Skeletal muscle satellite cell (primary cell): ENCODE data around the gene ACTR5. TPM values are rescaled to one million over a fixed set of nuclear protein-coding genes. Genes with fewer than 3 reads are reported as not detected.

Experiments used
- H3K27me3 ChIP-seq: 2 replicates; pipeline ENCODE4 v1.7.0; 2013; ENCODE audit warnings: low read length; ENCODE audit not compliant: control insufficient read depth, insufficient read depth
- H3K36me3 ChIP-seq: 2 replicates; pipeline ENCODE4 v1.7.0; 2013; ENCODE audit warnings: mild to moderate bottlenecking, control low read depth, low read length; ENCODE audit not compliant: insufficient read depth
- H3K4me1 ChIP-seq: 2 replicates; pipeline ENCODE4 v1.7.0; 2013; ENCODE audit warnings: low read length; ENCODE audit not compliant: control insufficient read depth, insufficient read depth
- H3K4me2 ChIP-seq: 2 replicates; pipeline ENCODE4 v1.7.0; 2013; ENCODE audit warnings: mild to moderate bottlenecking, low read length
- H3K4me3 ChIP-seq: 2 replicates; pipeline ENCODE4 v1.7.0; 2013; ENCODE audit warnings: low read length
- H3K9ac ChIP-seq: 2 replicates; pipeline ENCODE4 v1.7.0; 2013; ENCODE audit warnings: mild to moderate bottlenecking, low read depth, low read length, moderate library complexity
- H3K9me3 ChIP-seq: replicated peaks from 2 replicates; pipeline ENCODE4 v1.7.0; 2013; ENCODE audit warnings: mild to moderate bottlenecking, control low read depth, low read length
- total RNA-seq: library from RNA; depleted of rRNA; stranded (reverse); fragments of >200 nt; gene quantifications from 2 replicates; pipeline ENCODE4 v1.2.3, GENCODE V29; 2012; rRNA removed

ACTR5 gene
- total RNA-seq, result 5.9 and 7.1 TPM in 2 replicates

GRCh38 chr20:38748097-38748860 lies at the start of gene ACTR5:
TSS of gene ACTR5 (plus strand) at chr20:38748460. CDS start at chr20:38748479, 19 bp downstream.
- H3K9ac ChIP-seq, result peak within 1 kb of the TSS; percentile 89
- H3K4me1 ChIP-seq, result peaks cover 14% of the 10 kb centered on the region
- peaks cover 13% of the 10 kb centered on the region for H3K36me3 ChIP-seq
- H3K27me3 ChIP-seq, result peaks cover 9% of the 10 kb centered on the region
- H3K9me3 ChIP-seq, result no peaks in the 10 kb centered on the region
- peak within 1 kb of the TSS; percentile 96 for H3K4me3 ChIP-seq
- peak within 1 kb of the TSS; percentile 99 for H3K4me2 ChIP-seq

DNA sequence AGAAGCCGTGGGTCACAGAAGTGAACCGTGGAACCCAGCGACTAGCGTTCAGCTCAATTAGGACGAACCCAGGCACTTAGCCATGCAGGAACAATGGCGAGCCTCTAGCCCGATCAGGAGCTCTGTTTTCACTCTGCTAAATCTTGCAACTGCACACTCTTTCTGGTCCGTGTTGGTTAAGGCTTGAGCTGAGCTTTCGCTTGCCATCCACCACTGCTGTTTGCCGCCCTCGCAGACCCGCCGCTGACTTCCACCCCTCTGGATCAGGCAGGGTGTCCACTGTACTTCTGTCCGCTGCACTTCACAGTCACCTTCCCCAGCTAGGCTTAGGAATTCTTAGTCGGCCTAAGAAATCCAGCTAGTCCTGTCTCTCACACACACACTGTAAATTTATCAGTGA lies 49.7 kb upstream of the ACTR5 start:
- Histone ChIP-seq H3K4me2 (no peak overlapping the region), H3K4me3 (no peak overlapping the region), H3K27me3 (peaks cover 42% of the 10 kb centered on the region), H3K9ac (no peak overlapping the region), H3K9me3 (no peaks in the 10 kb centered on the region), H3K36me3 (no peaks in the 10 kb centered on the region), H3K4me1 (no peaks in the 10 kb centered on the region)

DNA sequence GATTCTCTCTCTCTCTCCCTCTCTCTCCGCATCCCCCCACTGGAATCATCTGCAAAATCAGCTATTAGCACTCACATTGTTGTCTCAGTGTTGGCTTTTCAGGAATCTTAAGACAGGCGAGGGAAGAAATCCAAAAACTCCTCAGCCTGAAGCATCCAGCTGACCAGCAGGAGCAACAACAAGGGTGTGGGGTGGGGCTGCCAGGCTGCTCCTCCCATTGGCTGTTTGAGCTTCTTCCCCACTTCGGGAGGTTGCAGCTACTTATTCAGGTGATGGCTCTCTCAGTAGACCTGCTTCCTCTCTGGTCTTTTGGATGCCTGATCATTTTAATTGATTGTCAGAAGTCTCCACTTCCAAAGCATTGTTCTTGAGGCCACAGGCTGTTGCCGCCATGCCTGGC lies 48.1 kb upstream of the ACTR5 start:
- Histone ChIP-seq H3K36me3 (no peaks in the 10 kb centered on the region), H3K4me3 (no peak overlapping the region), H3K9me3 (no peaks in the 10 kb centered on the region), H3K27me3 (peaks cover 45% of the 10 kb centered on the region), H3K4me1 (no peaks in the 10 kb centered on the region), H3K9ac (no peak overlapping the region), H3K4me2 (no peak overlapping the region)

DNA sequence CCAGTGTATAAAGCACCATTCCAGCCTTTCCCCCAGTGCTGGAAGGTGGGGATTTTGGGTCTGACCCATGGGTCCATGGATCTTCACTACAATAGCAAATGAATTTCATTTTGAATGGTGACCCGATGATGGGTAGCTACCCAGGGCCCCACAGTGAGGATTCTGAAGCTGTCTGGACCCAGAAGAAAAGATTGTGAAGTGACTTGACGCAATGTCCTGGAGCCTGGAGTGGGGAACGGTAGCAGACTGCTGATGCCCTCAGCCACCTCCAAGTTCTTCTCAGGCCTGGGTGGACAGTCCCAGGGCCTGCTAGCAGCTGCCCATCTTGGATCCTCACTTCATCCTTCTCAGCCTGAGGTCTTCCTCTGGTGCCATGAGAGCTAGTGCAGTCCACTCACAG lies 47.3 kb upstream of the ACTR5 start:
- H3K4me2 ChIP-seq, result no peak overlapping the region
- no peaks in the 10 kb centered on the region for H3K4me1 ChIP-seq
- no peaks in the 10 kb centered on the region for H3K36me3 ChIP-seq
- H3K4me3 ChIP-seq, result no peak overlapping the region
- no peaks in the 10 kb centered on the region for H3K9me3 ChIP-seq
- peaks cover 52% of the 10 kb centered on the region for H3K27me3 ChIP-seq
- no peak overlapping the region for H3K9ac ChIP-seq

DNA sequence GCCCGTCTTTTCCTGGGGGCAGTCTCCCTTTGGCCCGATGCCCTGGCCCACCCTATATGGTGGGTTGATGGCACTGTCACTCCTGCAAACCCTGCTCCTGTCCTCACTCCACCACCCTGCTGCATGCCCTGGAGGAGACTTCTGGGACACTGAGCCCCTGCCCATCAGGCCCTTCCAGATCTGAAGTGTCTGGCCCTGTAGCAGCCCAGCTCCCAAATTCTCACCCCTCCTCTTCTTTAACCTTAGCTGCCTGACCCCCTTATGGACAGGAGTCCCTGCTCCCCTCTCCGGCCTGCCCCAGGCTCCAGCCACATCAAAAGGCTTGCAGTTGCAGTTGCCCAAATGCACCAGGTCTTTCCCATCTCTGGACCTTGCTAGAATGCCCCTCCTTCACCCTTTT lies 44.7 kb upstream of the ACTR5 start:
- Histone ChIP-seq H3K36me3 (no peaks in the 10 kb centered on the region), H3K4me3 (no peak overlapping the region), H3K4me2 (no peak overlapping the region), H3K27me3 (peaks cover 54% of the 10 kb centered on the region), H3K9ac (no peak overlapping the region), H3K4me1 (no peaks in the 10 kb centered on the region), H3K9me3 (no peaks in the 10 kb centered on the region)

- H3K4me2 ChIP-seq, result no peak overlapping the region
- no peak overlapping the region for H3K4me3 ChIP-seq
- no peaks in the 10 kb centered on the region for H3K36me3 ChIP-seq
- no peak overlapping the region for H3K9ac ChIP-seq
- H3K9me3 ChIP-seq, result no peaks in the 10 kb centered on the region
- no peaks in the 10 kb centered on the region for H3K4me1 ChIP-seq
- H3K27me3 ChIP-seq, result peaks cover 54% of the 10 kb centered on the region
Observed at GRCh38 chr20:38704136-38704535, 44.1 kb upstream of the ACTR5 start.

DNA sequence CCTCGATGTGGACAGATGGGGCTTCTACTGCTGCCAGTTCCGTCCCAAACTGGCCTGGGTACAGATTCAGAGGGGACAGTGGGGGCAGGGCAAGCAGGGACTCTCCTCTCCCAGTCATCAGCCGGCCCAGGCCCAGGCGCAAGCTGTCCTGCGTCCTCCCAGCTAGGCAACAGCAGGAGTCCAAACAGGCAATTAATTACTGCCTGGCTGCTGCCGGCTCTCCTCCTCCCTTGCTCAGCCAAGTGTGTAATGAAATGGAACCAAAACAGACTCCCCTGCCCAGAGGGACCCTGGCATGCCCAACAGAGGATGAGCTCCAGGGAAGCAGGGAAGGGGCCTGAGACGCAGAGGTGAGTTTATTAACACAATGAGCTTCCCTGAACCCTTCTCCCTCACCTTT lies 41.8 kb upstream of the ACTR5 start:
- Histone ChIP-seq H3K9ac (no peak overlapping the region), H3K4me3 (no peak overlapping the region), H3K4me1 (no peaks in the 10 kb centered on the region), H3K36me3 (no peaks in the 10 kb centered on the region), H3K9me3 (no peaks in the 10 kb centered on the region), H3K4me2 (no peak overlapping the region), H3K27me3 (peaks cover 39% of the 10 kb centered on the region)

DNA sequence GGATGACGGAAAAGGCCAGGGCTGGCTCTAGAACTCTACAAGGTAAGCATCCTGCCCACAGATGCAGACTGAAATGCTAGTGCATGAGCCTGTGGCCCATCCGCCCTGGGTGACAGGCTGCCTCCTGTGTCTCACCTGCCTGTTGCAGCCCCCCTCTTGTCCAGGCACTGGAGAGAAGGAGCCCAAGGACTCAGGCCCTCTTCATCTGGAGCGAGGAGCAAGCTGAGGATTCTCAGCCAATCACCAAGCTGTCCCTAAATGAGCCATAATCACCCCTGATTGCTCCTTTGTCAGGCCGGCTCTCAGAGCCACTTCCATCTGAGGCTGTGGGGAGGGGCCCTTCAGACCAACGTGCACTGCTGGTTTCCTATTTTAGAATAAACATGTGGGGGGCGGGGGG lies 34.0 kb upstream of the ACTR5 start:
- Histone ChIP-seq H3K9me3 (no peaks in the 10 kb centered on the region), H3K4me1 (no peaks in the 10 kb centered on the region), H3K4me2 (no peak overlapping the region), H3K27me3 (peaks cover 54% of the 10 kb centered on the region), H3K4me3 (no peak overlapping the region), H3K36me3 (no peaks in the 10 kb centered on the region), H3K9ac (no peak overlapping the region)

- Histone ChIP-seq H3K4me2 (no peak overlapping the region), H3K9me3 (no peaks in the 10 kb centered on the region), H3K4me1 (no peaks in the 10 kb centered on the region), H3K4me3 (no peak overlapping the region), H3K36me3 (no peaks in the 10 kb centered on the region), H3K27me3 (peaks cover 67% of the 10 kb centered on the region), H3K9ac (no peak overlapping the region)
Observed at GRCh38 chr20:38715646-38716045, 32.6 kb upstream of the ACTR5 start.

DNA sequence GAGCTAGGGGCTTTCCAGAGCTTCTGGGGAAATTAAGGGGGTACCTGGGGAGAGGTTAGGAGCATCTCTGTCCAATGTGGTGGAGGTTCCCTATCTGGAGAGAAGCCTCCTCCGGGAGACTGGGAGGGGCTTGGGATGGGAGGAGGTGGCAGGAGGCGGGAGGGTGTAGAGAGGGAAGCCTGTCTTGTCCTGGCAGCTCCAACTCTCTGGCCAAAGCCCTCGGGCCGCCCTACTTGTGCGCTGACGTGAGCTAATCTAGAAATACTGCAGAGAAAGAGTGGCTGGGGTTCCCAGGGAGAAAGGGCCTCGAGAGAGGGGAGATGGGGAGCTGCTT lies 25.6 kb upstream of the ACTR5 start:
- H3K9me3 ChIP-seq, result no peaks in the 10 kb centered on the region
- H3K4me2 ChIP-seq, result no peak overlapping the region
- H3K36me3 ChIP-seq, result no peaks in the 10 kb centered on the region
- H3K4me1 ChIP-seq, result no peaks in the 10 kb centered on the region
- no peak overlapping the region for H3K4me3 ChIP-seq
- peaks cover 96% of the 10 kb centered on the region for H3K27me3 ChIP-seq
- no peak overlapping the region for H3K9ac ChIP-seq

GRCh38 chr20:38723017-38723847 lies 25.0 kb upstream of the ACTR5 start:
- Histone ChIP-seq H3K4me1 (no peaks in the 10 kb centered on the region), H3K9ac (no peak overlapping the region), H3K27me3 (peaks cover 96% of the 10 kb centered on the region), H3K9me3 (no peaks in the 10 kb centered on the region), H3K4me3 (no peak overlapping the region), H3K4me2 (no peak overlapping the region), H3K36me3 (no peaks in the 10 kb centered on the region)
